Neutrophil (primary cell): Measurements from ENCODE around the gene RBMS1.

Source experiments
- H3K27ac ChIP-seq: fragments of 200-600 bp; sonication (generic); 2 replicates; pipeline ENCODE4 v1.5.1; 2016; ENCODE audit warnings: mild to moderate bottlenecking, moderate library complexity
- H3K27me3 ChIP-seq: fragments of 200-600 bp; sonication (generic); 2 replicates; pipeline ENCODE4 v1.6.0; 2016; ENCODE audit warnings: mild to moderate bottlenecking
- H3K36me3 ChIP-seq: fragments of 200-600 bp; sonication (generic); 2 replicates; pipeline ENCODE4 v1.5.1; 2017
- H3K4me1 ChIP-seq, 2 experiments: fragments of 200-600 bp in 1 of 2; sonication (generic) in 1 of 2; 1 replicate in 1 of 2; 2 replicates in 1 of 2; pipeline versions ENCODE4 v1.5.1 to v1.6.1; 2013 to 2016; ENCODE audit warnings: low read depth in 1 of 2, low read length in 1 of 2, mild to moderate bottlenecking in 1 of 2, moderate library complexity in 1 of 2; ENCODE audit not compliant: control insufficient read depth in 1 of 2, insufficient read depth in 1 of 2
- H3K4me3 ChIP-seq, 2 experiments: fragments of 200-600 bp in 1 of 2; sonication (generic) in 1 of 2; 1 replicate in 1 of 2; 2 replicates in 1 of 2; pipeline ENCODE4 v1.5.1; 2013 to 2016; ENCODE audit warnings: low read depth in 1 of 2, low read length in 1 of 2, mild to moderate bottlenecking in 1 of 2, moderate library complexity in 1 of 2
- H3K9me3 ChIP-seq: fragments of 200-600 bp; sonication (generic); 2 replicates; pipeline ENCODE4 v1.5.1; 2016
- TF ChIP-seq, protein P1 (sequence below): fragments of 200-600 bp; sonication (generic); IDR thresholded peaks from 2 replicates; pipeline ENCODE4 v1.5.1; 2016; ENCODE audit warnings: antibody characterized with exemption

RBMS1 gene

GRCh38 chr2:160402997-160403979, 90.3 kb downstream of the RBMS1 start:
- TF ChIP-seq, protein P1, sequence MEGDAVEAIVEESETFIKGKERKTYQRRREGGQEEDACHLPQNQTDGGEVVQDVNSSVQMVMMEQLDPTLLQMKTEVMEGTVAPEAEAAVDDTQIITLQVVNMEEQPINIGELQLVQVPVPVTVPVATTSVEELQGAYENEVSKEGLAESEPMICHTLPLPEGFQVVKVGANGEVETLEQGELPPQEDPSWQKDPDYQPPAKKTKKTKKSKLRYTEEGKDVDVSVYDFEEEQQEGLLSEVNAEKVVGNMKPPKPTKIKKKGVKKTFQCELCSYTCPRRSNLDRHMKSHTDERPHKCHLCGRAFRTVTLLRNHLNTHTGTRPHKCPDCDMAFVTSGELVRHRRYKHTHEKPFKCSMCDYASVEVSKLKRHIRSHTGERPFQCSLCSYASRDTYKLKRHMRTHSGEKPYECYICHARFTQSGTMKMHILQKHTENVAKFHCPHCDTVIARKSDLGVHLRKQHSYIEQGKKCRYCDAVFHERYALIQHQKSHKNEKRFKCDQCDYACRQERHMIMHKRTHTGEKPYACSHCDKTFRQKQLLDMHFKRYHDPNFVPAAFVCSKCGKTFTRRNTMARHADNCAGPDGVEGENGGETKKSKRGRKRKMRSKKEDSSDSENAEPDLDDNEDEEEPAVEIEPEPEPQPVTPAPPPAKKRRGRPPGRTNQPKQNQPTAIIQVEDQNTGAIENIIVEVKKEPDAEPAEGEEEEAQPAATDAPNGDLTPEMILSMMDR: no peak
- peaks cover 69 to 76% of the 10 kb centered on the region in 2 experiments for H3K4me1 ChIP-seq
- H3K36me3 ChIP-seq: no peaks in the 10 kb centered on the region
- no peaks in the 10 kb centered on the region for H3K27me3 ChIP-seq
- H3K9me3 ChIP-seq: no peaks in the 10 kb centered on the region
- no peak overlapping the region for H3K4me3 ChIP-seq
- H3K27ac ChIP-seq: peak overlapping the region; percentile 48

- TF ChIP-seq, protein P1: no peak
- Histone ChIP-seq H3K4me1 (peaks cover 66 to 79% of the 10 kb centered on the region in 2 experiments), H3K4me3 (no peak overlapping the region), H3K27me3 (no peaks in the 10 kb centered on the region), H3K36me3 (no peaks in the 10 kb centered on the region), H3K9me3 (no peaks in the 10 kb centered on the region), H3K27ac (peak overlapping the region; percentile 48)
Measured at GRCh38 chr2:160402501-160402900, 91.1 kb downstream of the RBMS1 start.

GRCh38 chr2:160401895-160402294, 91.7 kb downstream of the RBMS1 start:
- TF ChIP-seq, protein P1: no peak
- H3K9me3 ChIP-seq: no peaks in the 10 kb centered on the region

GRCh38 chr2:160399880-160400279, 93.7 kb downstream of the RBMS1 start:
- no peak overlapping the region for H3K4me3 ChIP-seq
- H3K4me1 ChIP-seq: peaks cover 72 to 89% of the 10 kb centered on the region in 2 experiments
- H3K27ac ChIP-seq: peak overlapping the region; percentile 45
- H3K36me3 ChIP-seq: no peaks in the 10 kb centered on the region
- no peaks in the 10 kb centered on the region for H3K27me3 ChIP-seq
- TF ChIP-seq, protein P1: no peak
- H3K9me3 ChIP-seq: no peaks in the 10 kb centered on the region

More at GRCh38 chr2:160401895-160402294, 91.7 kb downstream of the RBMS1 start:
- no peak overlapping the region for H3K4me3 ChIP-seq
- H3K27ac ChIP-seq: peak overlapping the region; percentile 48
- H3K36me3 ChIP-seq: no peaks in the 10 kb centered on the region
- H3K4me1 ChIP-seq: peaks cover 72 to 85% of the 10 kb centered on the region in 2 experiments
- no peaks in the 10 kb centered on the region for H3K27me3 ChIP-seq

- H3K36me3 ChIP-seq: no peaks in the 10 kb centered on the region
- H3K4me1 ChIP-seq: peaks cover 72 to 89% of the 10 kb centered on the region in 2 experiments
- no peak overlapping the region for H3K4me3 ChIP-seq
- H3K27ac ChIP-seq: peak overlapping the region; percentile 5
- TF ChIP-seq, protein P1: no peak
- H3K9me3 ChIP-seq: no peaks in the 10 kb centered on the region
- no peaks in the 10 kb centered on the region for H3K27me3 ChIP-seq
Measured at GRCh38 chr2:160397530-160397865, 96.1 kb downstream of the RBMS1 start.
